RCC 7860 (cell line): ENCODE data around the gene CSAD.

Experiments used
- DNase-seq: peaks from one replicate; pipeline ENCODE4 v3.0.0-alpha.2; 2015; ENCODE audit warnings: low spot score
- FAIRE-seq: peaks from 2 replicates; lab custom pipeline; 2012; peaks lifted over from hg19 to GRCh38; lab: Jason Lieb, UNC

CSAD gene

DNA sequence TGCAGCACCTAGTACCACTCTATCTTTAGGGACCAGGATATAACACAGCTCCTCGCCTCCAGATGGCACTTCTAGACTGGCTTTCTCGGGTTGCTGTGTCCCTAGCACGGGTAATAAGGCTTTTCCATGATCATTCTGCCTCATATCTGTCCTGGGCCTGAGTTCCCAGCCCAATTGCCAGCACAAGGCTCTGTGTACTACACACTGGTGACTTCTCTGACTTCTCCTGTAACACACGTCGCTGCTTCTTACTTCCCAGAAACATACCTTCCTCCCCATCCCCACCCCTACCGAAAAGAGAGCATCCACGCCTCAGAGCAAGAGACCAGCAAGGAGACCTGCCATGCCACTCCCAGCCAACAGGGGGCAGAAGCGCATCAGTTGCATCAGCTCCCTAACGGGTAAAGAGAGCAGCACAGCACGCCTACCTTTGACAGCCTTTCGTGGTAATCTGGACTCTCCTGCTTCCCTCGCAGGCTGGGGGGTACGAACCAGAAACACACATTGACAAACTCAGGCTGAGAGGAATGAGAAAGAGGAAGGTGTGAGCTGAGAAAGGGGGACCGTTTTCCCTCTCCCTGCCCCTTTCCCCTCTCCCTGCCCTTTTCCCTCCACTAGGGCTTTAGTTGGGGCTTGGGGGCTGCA lies 21.4 kb downstream of the CSAD start:
- DNase-seq (peak; percentile 41), FAIRE-seq (no peak)

- DNase-seq: no peak
- FAIRE-seq: no peak
Measured at GRCh38 chr12:53152390-53152789, 28.3 kb downstream of the CSAD start.

DNA sequence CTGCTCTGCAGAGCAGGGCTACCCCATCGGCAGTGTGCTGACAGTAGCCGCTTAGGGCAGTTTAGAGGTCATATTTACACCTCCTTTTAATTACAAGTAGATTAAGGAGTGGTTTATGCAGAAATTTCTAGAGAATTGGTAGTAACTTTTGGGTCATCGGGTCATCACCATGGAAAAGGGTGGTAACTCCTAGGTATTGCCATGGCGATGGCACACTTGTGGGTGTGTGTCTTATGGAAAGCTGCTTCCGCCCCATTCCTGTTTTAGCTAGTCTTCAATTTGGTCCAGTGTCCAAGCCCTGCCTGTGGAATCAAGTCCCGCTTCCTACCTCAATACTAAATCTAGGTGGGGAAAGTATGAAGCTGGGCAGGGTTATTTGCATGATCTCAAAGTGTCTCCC lies 29.7 kb downstream of the CSAD start:
- FAIRE-seq (no peak), DNase-seq (no peak)

- FAIRE-seq (no peak), DNase-seq (no peak)
Measured at GRCh38 chr12:53147653-53148052, 33.1 kb downstream of the CSAD start.

GRCh38 chr12:53147181-53147580 lies 33.5 kb downstream of the CSAD start:
- DNase-seq: no peak
- no peak for FAIRE-seq

DNA sequence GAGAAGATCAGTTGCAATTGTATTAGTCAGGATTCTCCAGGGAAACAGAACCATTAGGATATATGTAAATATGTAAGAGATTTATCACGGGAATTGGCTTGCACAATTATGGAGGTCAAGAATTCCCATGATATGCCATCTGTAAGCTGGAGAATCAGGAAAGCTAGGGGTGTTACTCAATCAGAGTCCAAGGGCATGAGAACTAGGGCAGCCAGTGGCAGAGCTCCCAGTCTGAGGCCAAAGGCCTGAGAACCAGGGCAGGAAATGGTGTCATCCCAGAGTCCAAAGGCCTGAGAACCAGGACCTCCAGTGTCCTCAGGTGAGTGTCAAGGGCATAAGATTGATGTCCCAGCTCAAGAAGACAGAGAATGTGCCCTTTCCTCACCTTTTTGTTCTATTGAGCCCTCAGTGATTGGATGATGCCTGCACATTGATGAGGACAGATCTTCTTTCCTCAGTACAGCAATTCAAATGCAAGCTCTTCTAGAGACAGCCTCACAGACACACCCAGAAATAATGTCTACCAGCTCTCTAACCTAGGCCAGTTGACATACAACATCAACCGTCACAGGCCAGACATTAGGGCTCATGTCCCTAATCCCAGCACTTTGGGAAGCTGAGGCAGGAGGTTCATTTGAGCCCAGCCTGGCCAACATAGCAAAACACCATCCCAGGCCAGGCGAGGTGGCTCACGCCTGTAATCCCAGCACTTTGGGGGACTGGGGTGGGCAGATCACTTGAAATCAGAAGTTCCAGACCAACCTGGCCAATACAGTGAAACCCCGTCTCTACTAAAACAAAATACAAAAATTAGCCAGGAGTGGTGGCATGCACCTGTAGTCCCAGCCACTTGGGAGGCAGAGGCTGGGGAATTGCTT lies 35.1 kb downstream of the CSAD start:
- no peak for FAIRE-seq
- no peak for DNase-seq

DNA sequence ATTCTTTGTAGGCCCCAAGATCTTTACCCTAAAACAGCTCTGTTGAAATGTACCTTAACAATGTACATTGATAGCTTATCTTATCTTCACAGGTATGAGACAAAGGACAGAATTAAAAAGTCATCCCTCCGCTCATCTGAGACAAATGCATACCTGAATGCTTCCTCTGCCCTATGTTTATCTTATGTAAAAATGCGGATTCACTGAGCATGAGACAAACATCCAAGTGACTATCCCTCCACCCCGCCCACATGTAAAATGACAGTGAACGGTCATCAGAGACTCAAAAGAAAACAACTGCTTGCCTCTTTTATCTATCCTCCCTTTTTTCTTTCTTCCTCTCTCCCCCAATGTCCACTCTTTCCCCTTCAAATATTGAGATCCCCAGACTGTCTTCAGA lies 37.4 kb downstream of the CSAD start:
- FAIRE-seq (no peak), DNase-seq (no peak)

- DNase-seq (no peak), FAIRE-seq (no peak)
Measured at GRCh38 chr12:53133722-53134121, 47.0 kb downstream of the CSAD start.

GRCh38 chr12:53131844-53132243 lies 48.9 kb downstream of the CSAD start:
- no peak for FAIRE-seq
- no peak for DNase-seq

DNA sequence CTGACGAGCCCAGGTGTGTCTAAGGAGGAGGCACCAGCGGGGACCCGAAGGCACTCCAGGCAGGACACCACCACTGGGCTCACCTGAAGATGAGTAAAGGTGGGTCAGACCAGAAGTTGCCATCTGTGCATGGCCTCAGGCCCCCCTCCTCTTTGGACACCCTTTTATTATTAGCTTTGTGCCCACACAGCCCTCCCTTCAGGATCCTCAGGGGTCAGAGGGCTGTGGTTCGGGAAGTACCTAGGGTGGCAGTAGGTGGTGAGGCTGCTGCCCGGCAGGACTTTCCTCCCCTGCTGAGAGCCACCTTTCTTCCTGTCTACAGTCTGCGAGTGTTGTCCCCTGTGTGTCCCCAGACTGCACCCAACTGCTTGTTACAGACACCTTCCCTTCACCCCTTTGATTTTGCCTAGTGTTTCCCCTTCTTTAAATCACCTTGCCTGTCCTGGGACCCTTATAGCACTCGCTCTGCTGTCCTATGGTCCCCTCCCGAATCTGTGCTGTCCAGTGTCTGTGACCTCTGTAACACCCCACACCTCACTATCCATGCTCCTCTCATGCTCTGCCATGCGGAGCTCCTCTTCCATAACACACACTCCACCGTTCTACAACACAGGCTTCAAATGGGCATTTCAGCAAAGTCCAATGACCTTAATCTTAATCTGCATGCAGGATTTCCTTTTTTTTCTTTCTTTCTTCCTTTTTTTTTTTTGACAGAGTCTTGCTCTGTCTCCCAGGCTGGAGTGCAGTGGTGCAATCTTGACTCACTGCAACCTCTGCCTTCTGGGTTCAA lies 51.8 kb downstream of the CSAD start:
- DNase-seq: no peak

GRCh38 chr12:53127169-53127568 lies 53.6 kb downstream of the CSAD start:
- FAIRE-seq: no peak

More for the DNA sequence above, 51.8 kb downstream of the CSAD start:
- FAIRE-seq: no peak

DNA sequence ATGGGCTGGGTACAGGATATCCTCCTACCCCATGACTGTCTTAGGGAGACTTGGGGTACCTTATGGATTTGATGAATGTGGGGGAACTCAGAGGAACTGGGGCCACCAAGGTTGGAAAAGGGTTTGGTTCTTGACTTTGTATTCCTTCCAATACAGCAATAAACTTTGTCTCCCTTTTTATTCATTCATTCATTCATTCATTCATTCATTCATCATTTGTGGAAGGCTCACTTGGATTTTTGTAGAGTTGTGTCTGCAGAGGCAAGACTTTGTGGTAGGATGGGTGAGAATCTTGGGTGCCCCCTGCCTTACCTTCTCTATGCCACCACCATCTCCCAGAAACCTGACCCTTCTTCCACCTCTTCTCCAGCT lies 56.4 kb downstream of the CSAD start:
- FAIRE-seq (no peak), DNase-seq (no peak)

More at GRCh38 chr12:53127169-53127568, 53.6 kb downstream of the CSAD start:
- DNase-seq: no peak

DNA sequence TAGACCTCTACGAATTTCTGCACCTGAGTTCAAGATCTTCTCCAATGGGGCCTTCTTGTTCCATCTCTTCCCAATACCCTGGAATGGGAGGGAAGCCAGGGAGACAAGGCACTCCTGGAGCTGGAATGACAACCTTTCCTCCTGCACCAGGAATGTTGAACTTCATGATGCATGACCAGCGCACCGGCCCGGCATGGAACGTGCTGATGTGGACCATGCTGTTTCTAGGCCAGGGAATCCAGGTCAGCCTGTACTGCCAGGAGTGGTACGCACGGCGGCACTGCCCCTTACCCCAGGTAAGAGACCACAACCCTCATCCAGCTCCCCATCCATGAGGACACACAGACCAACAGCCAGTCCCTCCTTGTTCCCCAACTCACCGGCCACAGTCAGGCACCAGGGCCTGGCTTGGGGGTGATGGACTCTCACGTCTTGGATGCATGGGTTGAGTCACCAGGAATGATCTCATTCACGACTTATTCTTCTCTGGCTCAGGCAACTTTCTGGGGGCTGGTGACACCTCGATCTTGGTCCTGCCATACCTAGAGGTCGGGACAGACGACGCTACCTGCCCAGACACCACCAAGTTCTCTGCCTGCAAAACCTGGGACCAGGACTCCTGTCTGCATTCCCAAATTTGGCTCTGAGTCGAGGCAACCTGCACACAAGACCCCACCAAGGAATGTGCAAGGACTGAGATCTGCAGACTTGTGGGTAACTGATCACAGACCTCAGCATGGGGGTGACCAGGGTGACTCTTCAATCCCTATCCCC lies 57.0 kb downstream of the CSAD start:
- DNase-seq (peak; percentile 44), FAIRE-seq (no peak)

DNA sequence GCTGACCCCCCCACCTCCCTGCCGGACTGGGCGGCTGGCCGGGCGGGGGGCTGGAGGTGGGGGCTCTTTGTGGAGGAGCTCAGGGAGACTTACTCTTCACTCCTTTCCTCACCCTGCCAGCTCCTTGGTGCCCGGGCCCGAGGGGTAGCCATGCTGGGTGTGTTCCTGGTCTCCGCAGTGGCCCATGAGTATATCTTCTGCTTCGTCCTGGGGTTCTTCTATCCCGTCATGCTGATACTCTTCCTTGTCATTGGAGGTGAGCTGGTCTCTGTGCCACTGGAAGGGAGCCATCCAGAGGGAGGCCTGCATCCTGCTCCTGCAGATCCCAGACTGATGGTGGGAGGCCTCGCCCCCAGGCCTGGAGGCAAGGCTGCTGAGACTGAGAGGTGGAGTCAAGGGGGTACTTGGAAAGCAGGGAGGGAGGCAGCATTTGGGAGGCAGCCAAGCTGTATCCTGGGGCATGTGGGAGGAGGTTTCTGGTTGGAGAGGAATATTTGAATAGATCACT lies 57.7 kb downstream of the CSAD start:
- FAIRE-seq (no peak), DNase-seq (peak; percentile 46)

GRCh38 chr12:53120685-53121525 lies 59.8 kb downstream of the CSAD start:
- FAIRE-seq (no peak), DNase-seq (no peak)

DNA sequence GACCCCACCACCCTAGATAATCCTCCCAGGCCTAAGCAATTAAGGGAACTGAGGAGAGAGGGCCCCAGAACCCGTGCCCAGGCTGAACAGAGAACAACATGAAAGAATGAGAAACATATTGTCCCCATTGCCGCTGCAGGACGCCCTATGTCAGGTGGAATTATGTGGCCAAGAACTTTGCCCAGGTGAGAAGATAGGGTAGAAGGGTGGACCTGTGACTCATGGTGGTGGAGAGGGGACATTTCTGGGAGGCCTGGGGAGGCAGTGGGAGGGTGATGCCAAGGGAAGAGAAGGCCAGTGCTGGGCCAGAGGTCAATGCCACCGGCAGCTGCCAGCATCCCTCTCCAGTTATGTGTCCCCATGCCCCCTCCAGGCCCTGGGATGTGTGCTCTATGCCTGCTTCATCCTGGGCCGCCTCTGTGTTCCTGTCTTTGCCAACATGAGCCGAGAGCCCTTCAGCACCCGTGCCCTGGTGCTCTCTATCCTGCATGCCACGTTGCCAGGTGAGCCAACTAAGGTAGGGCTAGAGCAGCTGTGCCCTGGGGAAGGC lies 61.9 kb downstream of the CSAD start:
- DNase-seq: no peak
- no peak for FAIRE-seq

GRCh38 chr12:53115891-53116648 lies 64.7 kb downstream of the CSAD start:
- DNase-seq (no peak), FAIRE-seq (no peak)

DNA sequence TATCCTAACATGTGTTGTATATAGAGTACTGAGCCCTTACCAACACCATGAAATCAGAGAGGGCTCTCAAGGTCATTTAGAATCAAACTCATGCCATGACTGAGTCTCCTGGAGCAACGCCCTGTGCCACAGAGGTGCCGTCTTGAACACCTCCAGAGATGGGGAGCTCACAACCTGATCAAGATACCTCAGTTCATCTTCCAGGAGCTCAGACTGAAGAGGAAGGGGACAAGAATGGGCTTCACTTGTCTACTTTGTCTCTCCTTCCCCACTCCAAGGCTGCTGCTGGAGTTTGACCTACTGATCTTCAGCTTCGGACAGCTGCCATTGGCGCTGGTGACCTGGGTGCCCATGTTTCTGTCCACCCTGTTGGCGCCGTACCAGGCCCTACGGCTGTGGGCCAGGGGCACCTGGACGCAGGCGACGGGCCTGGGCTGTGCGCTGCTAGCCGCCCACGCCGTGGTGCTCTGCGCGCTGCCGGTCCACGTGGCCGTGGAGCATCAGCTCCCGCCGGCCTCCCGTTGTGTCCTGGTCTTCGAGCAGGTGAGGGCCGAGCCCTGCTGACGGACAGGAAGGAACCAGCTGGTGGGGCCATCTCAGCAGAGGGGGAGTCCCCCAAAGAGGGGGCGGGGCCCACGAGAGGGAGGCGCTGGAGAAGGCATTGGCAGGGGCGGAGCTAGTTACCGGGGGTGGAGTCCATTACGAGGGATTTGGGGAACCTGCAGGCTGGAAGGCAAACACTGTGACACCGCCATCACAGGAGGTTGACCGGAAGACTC lies 65.4 kb downstream of the CSAD start:
- FAIRE-seq (no peak), DNase-seq (no peak)
